NCI-H2171 (cell line): Measurements from ENCODE around the gene IQCC.

Source experiments
- DNase-seq: peaks from one replicate; lab custom pipeline; 2025; lab: John Stamatoyannopoulos, UW

IQCC gene

DNA sequence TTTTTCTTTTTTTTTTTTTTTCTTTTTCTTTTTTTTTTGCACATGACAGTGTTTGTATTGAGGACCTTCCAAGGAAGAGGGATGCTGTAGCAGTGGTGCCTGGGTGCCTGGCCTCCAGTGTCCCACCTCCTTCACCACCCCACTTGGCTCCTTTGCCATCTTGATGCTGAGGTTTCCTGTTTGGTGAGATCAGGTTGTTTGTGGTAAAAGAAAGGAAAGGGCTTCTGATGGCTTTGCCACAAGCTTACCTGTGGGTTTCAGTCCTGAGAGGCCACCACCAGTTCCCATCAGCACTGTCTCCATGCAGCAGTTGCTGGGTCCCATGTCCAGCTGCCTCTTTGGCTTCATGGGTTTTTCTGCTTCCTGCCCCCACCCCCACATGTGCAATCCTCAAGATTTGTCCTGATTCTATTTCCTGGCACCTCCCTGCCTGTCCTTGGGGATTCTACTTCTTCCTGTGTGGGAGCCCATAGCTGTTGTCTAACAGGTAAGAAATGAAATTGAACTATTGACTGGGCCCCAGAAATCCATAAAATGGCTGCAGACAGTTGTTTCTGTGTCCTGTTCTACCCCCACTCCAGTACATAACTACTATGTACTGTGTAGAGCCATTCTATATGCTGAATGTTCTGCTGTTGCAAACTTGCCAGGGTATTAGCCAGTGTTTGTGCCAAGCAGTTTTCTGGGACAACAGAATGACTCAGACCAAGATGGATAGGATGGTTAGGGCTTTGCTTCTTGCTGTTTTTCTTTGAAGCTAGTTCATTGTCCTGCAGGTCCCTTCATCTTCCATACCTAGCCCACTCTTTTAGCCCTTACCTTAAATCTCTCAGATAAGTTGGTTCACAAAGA is 9.3 kb upstream of the IQCC start:
- no peak for DNase-seq

DNA sequence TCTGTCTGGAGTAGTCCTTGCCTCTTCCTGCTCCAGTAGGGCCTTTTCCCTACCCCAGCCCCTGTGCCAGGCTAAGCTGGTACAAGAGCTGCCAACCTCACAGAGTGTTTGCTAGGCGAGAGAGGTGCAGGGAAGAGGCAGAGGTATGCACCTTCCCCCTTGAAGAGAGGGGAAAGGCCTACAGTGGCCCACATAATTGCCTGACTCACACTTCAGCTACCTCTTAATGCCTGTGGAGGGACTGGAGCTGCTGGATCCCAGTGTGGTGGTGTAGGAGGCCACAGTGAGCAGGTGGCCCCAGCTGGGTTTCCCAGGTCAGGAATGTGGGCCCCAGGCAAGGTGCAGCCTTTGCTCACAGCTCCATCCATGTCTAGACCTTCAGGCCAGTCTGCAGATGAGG is 8.4 kb upstream of the IQCC start:
- DNase-seq, result no peak

DNA sequence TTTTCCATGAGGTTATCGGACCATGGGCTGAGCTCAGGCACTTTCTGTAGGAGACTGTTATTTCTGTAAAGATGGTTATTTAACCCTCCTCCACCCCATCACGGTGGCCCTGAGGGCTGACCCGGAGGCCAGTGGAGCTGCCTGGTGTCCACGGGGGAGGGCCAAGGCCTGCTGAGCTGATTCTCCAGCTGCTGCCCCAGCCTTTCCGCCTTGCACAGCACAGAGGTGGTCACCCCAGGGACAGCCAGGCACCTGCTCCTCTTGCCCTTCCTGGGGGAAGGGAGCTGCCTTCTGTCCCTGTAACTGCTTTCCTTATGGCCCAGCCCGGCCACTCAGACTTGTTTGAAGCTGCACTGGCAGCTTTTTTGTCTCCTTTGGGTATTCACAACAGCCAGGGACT is 7.6 kb upstream of the IQCC start:
- no peak for DNase-seq

DNA sequence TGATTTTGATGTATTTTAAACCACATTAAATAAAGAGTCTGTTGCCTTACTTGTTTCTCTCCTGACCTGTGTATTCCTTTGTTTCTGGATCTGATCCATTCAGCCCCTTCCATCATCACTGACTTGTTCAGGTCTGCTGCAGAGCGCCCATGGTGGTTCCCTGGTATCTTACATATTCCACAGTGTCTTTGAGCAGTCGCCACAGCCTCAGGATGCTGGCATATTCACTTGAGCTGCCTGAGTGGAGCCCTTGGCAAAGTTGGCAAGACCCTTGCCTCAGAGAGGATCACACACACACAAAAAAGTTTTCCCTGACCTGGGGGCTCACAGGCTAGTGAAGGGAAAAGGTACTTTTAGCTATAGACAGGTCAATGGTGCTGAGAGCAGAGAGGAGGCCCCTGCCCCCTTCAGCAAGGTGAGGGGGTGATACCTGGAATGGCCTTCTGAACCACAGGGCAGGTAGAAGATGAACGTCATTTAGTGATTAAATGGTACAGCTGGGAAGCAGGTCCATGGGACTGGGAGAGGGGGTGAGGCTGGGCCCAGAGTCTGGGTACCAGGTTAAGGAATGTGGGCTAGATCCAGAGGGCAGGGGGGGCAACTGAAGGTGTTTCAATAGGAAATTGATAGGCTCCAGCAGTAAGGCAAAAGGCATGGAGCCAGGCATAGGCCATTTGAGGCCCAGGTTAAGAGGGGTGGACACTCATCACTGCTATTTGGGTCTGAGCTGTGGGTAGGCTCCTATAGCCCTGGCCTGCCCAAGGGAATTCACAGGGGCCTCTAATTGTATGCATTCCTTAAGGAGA is 7.0 kb upstream of the IQCC start:
- no peak for DNase-seq

DNA sequence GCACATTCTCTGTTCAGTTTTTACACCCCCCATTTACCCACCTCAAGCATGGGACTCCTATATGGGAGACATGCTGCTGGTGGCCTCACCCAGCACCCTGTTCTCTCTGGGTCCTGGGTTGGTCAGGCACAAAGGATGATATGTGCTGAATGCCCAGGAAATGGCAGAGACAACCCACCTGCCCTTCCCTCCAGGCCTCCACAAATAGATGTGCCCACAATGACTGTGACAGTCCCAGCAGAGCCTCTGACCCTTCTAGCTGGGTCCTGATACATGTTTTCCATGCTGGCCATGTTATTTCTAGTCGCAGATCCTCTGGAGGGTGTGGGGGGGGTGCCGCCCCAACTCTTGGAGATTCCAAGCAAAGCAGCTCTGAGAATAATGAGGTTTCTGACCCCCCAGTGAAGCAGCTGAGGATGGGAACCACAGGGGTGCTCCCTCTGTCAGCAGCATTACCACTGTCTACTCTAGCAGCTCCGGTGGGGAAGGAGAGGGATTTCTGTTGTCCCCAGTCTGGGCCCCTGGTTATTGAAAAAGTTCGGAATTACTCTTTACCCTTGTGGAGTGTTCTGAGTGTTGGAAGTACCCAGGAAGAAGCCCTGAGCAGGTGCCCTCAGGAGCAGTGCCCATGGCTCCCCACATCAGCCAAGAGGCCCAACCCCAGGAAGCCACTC is 6.3 kb upstream of the IQCC start:
- DNase-seq, result no peak

DNA sequence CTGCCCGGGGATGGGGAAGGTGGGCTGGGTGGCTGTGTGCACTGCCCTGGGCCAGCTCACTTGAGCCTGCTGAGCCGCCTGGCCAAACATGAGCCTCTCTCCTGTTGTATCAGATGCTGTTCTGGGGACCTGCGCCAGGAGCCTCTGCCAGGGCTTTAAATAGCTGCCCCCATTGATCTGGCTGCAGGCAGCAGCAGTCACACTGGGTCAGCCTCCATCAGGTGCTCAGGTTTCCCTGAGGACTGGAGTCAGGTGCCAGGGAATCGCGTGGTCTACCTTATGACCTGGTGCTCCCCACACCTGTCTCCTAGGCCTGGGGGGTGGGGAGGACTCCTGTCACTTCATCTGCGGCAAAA is 5.8 kb upstream of the IQCC start:
- DNase-seq, result no peak

DNA sequence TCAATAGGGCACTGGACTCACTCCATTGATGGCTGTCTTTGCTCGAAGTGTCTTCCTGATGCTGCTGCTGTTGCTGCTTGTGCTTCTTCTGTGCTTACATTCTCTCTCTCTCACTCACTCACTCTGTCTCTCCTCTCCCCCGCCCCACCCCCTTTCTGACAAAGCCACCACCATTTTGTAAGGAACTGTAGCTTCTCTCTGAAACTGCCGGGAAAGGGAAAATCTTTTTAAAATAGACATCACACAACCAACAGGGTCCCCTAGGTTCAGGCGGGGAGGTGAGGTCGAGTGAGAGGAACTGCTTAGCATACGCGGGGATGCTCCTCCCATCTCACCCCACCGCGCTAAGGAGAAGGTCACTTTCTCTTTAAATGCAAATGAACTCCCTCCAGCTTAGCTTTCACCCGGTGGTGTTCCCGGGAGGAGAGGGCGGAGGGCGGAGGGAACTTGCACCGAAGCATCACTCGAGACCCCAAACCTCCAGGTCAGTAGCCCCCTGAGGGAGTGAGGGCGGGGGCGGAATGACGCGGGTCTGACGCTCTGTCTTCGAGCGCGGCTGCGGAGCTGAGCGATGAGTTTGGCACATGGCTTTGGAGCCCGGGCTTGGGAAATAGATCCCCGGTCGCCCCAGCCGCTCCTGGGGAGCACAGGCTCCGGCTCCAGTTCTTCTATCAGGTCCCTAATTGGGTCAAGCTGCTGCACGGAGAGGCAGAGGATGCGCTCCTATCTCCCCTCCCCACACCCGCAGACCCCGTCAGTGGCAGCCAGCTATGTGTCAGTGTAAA is 5.1 kb upstream of the IQCC start, which contains the start of gene CCDC28B:
TSS of gene CCDC28B (plus strand) at position 370 of the 785 bp plus-strand sequence. CDS start 1,341 bp downstream, outside the sequence.
- DNase-seq, result peak; percentile 57

DNA sequence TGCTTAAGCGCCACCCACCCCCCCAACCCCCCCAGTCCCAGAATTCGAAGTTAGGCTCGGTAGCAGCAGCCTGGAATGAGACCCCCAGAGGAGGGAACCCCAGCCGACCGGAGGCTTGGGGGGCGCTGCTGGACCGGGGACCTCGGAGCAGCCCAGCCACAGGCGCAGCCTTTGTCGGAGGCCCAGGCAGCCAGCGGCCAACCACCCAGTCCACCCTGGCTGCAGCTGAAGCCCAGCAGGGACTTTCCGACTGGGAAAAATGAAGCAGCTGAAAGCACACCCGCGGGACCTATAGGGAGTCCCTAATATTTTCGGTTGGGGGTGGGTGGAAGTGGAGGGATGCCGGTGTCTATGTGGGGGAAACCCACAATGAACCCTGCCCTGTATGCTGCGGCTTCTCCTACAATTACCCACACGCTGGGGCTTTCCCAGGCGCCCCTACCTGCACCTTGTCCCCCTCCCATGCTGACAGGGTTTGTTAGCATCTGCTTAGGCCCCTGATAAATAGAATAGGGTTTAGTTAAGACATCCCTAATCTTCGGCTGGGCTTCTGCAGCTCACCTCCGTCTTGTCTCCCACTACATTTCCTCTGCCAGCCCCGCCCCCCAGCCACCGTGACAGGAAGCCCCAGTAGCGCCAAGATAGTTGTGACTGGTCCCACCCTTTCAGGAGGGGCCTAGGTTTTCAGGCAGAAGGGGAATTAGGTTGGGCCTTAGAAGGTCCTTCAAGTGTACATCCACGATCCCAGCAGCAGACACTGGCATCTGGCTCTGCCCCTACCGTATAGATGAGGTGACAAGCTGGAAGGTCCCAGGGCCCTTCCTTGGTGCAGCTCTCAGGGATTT is 4.2 kb upstream of the IQCC start:
- DNase-seq, result no peak

DNA sequence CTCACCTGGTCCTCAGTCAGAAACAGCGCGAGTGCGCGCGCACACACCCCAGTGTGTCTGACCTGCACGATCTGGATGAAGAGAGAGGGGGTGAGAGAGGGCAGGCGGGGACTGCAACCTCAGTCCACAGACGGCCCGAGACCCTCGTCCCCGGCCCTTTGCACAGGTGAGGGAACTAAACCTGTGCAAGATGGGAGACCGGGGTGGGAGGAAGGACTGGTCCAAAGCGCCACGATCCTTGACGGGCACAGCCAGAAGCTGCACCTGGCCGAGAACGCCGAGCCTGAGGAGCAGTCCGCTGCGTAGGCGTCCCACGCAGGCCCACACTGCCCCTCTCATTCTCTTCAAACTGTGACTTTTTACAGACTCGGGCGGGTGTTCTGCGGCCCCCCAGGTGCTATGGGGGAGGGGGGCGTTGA is 519 bp upstream of the IQCC start:
- no peak for DNase-seq

DNA sequence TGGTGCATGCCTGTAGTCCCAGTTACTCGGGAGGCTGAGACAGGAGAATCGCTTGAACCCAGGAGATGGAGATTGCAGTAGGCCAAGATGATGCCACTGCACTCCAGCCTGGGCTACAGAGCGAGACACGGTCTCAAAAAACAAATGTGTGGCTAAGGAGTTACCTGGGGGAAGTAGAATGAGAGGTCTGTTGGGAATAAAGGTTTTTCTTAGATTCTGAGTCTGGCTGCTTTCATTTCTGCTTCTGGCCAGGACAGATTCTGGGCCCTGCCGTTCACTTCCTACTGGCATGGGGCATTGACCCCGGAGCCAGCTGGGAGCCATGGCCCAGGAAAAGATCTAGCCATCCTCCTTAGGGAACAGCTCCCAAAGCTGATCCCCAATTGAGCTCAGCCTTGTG is 3.0 kb downstream of the IQCC start:
- DNase-seq, result no peak

DNA sequence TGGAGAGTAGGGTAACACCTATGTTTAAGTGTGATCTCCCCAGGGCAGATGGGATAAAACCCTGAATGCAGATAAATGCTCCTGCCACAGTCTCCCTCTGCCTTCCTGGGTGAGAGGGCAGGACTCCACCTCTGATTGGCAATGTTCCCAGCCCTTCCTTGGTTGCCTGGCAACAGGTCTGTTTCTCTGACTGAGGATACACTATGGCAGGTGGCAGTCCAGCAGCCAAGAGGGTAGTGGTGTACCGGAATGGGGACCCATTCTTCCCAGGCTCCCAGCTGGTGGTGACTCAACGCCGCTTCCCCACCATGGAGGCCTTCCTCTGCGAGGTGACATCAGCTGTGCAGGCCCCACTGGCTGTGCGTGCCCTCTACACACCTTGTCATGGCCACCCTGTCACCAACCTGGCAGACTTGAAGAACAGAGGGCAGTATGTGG is 3.4 kb downstream of the IQCC start, which contains the start of gene DCDC2B:
TSS of gene DCDC2B (plus strand) at position 199 of the 438 bp plus-strand sequence. CDS start at position 204, 5 bp downstream.
- peak; percentile 92 for DNase-seq

DNA sequence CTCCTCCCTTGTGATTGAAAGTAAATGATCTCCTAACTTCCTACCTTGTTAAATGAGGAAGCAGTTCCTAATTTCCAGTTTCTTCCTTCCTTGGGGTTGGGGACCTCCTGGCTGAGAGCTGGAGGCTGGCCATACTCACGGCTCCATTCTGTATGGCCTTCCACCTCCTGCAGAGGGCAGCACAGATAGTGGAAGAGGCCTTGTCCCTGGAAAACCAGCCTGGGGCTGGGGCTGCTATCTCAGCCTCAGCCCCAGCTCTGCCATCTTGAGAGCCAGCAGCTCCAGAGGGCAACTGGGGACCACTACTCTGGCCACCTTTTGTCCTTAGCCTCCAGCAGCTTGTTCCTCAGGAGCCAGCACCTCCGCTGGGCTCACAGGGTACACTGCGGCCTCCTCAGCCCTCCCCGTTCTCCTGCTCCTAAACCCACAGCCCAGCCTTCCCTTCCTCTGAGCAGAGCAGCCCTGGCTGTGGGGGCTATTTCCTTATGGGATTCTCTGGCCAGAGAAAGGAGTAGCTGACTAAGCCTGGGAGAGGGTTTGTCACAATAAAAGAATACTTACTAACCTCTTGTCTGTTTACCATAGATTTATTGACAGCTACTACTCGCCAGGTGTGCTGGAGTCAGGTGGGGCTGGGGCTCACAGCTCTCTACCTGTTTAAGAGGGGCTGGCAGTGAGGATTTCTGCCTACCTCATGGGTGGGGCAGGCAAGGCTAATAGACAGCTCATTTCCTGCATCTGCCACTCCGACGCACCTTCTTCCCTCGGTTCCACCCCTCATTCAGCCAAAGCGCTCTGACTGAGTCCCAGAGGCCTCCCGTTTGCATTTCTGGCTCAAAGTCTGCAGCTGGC is 10.4 kb downstream of the IQCC start:
- DNase-seq, result peak; percentile 34

DNA sequence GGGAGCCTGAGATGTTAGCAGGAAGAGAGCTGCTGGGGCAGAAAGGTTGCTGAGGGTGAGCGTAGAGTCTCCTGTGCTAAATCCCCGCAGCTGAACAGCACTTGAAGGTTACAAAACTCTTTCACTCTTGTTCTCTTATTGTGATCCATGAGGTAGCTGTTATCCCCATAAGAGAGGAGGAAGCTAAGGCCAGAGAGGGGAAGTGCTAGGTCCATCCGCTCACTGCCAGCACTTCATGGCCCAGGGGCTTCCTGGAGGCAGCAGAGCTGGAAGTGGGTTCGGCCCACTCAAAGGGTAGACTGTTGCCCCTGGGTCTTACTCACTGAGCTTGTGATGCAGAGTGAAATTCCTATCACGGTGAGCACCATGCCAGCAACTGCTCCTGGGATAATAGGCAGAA is 11.1 kb downstream of the IQCC start:
- no peak for DNase-seq

DNA sequence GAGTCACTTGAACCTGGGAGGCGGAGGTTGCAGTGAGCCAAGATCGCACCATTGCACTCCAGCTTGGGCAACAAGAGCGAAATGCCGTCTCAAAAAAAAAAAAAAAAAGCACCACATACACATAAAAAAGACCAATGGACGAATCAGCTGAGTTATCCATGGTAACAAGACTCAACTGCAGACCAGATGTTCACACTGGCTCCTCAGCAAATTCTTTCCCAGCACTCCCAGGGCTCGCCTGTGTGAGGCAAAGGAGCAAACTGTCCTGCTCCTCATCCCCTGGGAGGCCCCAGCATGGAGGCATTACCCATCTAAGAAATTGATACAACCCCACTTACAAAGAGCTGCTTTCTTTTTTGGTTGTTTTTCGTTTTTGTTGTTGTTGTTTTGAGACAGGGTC is 13.6 kb downstream of the IQCC start:
- no peak for DNase-seq

DNA sequence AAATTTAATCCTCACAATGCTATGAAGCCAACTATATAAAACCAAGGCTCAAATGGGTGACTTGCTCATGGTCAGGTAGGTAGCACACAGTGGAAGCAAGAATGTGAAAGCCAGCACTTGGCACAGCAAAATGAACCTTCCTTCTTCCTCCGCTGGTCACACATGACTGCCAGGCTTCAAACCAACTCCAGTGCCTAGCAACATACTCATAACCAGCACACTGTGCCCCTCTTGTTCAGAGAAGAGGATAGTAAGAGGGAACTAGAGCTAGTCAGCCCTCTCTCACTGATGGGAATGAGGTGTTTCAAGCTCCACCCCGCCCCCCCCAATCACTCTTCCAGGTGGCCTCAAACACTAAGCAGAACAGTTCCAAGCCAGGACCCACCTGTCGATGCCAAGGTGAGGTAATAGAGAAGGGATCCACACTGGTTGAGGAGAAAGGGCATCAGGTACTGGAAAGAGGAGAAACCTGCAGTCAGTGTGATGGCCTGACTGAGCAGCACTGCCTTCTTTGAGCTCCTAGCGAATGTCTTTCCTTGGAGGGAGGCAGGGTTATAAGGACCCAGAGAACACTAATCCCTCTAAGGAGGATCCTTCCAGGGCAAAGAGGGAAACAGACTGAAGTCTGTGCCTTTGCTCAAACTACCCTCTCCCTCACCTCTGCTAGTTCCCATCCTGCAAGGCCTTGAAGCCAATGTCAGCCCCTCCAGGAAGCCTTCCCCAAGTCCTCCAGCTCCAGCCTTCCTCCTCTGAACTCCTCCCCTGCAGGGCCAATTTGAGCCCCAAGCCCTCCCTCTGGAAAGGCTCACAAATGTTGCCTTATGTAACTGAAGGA is 15.5 kb downstream of the IQCC start:
- no peak for DNase-seq

DNA sequence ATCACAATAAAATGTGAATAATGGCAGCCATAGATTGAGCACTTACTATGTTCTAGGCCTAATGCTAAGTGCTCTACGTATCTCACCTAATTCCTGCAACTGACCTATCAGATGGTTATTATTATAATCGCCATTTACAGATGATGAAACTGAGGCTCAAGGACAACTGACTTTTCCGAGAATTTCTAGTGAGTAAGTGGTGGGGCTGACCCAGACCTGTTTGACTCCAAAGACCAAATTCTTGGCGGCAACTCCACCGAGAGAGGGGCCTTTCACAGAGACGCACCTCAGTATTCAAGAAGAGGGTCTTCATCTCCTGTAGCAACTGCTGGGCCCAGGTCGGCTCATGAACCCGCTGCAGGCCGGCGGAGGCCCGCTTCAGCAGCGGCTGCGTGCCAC is 16.1 kb downstream of the IQCC start:
- no peak for DNase-seq

DNA sequence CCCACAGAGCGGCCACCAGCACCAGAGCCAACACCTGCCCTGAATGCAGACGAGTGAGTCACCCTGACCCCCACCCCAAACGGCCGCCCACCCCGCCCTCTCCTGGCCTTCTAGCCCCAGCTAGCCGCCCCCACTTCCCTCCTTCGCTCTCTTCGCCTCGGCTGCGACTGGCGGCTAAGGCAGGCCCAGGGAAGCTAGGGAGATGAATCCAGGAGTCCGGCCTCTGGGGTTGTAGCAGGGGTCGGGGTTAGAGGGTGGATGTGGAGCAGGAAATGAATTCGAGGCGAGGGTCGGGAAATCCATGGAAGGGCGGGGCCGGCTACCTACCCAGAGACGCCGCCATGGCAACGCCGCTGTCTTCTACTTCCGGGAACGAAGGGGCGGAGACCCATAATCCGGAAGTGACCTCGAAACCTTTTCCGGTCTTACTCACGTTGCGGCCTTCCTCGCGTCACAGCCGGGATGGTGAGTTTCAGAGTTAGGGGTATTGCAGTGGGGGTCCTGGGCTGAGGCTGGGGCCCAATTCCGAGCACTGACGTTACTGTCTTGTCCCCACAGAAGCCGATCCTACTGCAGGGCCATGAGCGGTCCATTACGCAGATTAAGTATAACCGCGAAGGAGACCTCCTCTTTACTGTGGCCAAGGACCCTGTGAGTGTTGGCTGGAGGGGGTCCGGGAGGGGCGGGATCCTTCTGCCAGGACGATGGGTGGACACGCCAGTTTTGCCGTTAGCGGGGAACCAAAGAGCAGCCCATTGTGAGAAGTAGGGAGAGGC is 16.7 kb downstream of the IQCC start, which contains the start of the genes EIF3I and TMEM234:
TSS of gene EIF3I (plus strand) at position 428 of the 776 bp plus-strand sequence. CDS start at position 463, 35 bp downstream.
TSS of gene TMEM234 (minus strand) at position 374 of the 776 bp plus-strand sequence. CDS start at position 343, 31 bp downstream.
- peak; percentile 89 for DNase-seq

DNA sequence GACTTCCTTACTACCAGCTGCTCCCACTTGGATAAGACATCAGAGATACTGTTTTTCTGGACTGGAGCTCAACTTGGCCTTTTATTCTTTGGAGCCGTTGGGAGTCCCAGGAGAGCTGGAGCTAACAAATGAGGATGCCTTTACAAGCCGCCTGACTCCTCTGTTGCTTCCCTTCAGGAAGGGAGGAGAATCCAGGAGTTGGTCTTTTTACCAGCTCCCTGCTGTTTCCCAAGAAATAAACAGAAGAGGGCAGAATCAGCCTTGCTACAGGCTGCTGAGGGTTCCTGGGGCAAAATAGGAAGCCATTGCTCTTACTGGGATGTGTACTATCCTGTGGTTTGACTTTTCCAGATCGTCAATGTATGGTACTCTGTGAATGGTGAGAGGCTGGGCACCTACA is 18.2 kb downstream of the IQCC start:
- no peak for DNase-seq
